Spleen (tissue), 7 donors: ENCODE measurements around the gene FPGS.

Source experiments
- CTCF ChIP-seq, 11 experiments: fragments of 200-600 bp in 7 of 11; fragments of 450-650 bp in 4 of 11; sonication (generic) in 4 of 11; IDR thresholded peaks in 8 of 11; conservative IDR thresholded peaks in 3 of 11; 1 replicate in 7 of 11; 2 replicates in 4 of 11; pipeline versions ENCODE4 v1.4.0 to v1.8.0; 2016 to 2021; ENCODE audit warnings: antibody characterized with exemption in 11 of 11, inconsistent platforms in 4 of 11, mild to moderate bottlenecking in 1 of 11
- POLR2A ChIP-seq, 3 donors: fragments of 450-650 bp; IDR thresholded peaks; one replicate each; pipeline ENCODE4 v1.5.1; 2017; ENCODE audit warnings: antibody characterized with exemption in 3 of 3, mild to moderate bottlenecking in 1 of 3
- POLR2AphosphoS5 ChIP-seq, 3 donors: sonication (generic); formaldehyde crosslinking; IDR thresholded peaks; one replicate each; pipeline ENCODE4 v1.5.1; 2017; ENCODE audit warnings: antibody characterized with exemption in 3 of 3
- donor health status: DM: no; HTN: no; CAD: no; lungs with moderate emphysema.
- donor health status: DM: no; HTN: no; CAD: no.
- donor health status: DM: no; HTN: no; CAD: no.

DNA sequence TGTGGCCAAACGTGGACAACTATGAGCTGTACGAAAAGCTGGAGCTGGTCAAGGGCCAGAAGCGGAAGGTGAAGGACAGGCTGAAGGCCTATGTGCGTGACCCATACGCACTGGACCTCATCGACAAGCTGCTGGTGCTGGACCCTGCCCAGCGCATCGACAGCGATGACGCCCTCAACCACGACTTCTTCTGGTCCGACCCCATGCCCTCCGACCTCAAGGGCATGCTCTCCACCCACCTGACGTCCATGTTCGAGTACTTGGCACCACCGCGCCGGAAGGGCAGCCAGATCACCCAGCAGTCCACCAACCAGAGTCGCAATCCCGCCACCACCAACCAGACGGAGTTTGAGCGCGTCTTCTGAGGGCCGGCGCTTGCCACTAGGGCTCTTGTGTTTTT lies 13.5 kb upstream of the FPGS start:
- TF ChIP-seq POLR2A (IDR thresholded peaks at IDR 0.05) (no peak), CTCF (IDR thresholded peaks at IDR 0.05 in 8 of 11, conservative IDR thresholded peaks at IDR 0.05 in 3 of 11) (no peak), POLR2AphosphoS5 (IDR thresholded peaks at IDR 0.05) (peak in 2 of 3 donors; percentile 63 to 76)
